IMR-90 (cell line): ENCODE measurements around the gene DHX40. TPM values are rescaled to one million over a fixed set of nuclear protein-coding genes. Genes with fewer than 3 reads are reported as not detected.

Source experiments
- ATAC-seq: fragments of 200-7000 bp; cut with Tn5 transposase; 2 replicates; pipeline ENCODE4 v1.9.1; 2020; ENCODE audit warnings: low read depth, mild to moderate bottlenecking, moderate library complexity
- BruUV-seq: library from RNA; stranded (reverse); fragments of 400-500 nt; replicated peaks from 2 replicates; lab custom pipeline; 2021; lab: Mats Ljungman, UMichigan
- CTCF ChIA-PET: fragments of 300-600 bp; formaldehyde crosslinking; extraction: SDS; loops from one replicate; lab custom pipeline; 2021; ENCODE audit warnings: antibody characterized with exemption; lab: Yijun Ruan, JAX
- POLR2A ChIA-PET: fragments of 300-600 bp; sonication (Branson Sonifier 250); formaldehyde crosslinking; loops from one replicate; lab custom pipeline; 2022; ENCODE audit warnings: antibody characterized with exemption; ENCODE audit not compliant: unreplicated experiment; lab: Charles Lee
- DNase-seq: peaks from one replicate; pipeline ENCODE4 v3.0.0; 2013
- H2AFZ ChIP-seq: replicated peaks from 2 replicates; pipeline ENCODE3; 2013; ENCODE audit warnings: low read length, mild to moderate bottlenecking; ENCODE audit not compliant: poor library complexity
- H2AK5ac ChIP-seq: 2 replicates; pipeline ENCODE4 v1.6.1; 2013; ENCODE audit warnings: low read depth, low read length, inconsistent platforms
- H2AK9ac ChIP-seq: replicated peaks from 2 replicates; pipeline ENCODE3; 2013; ENCODE audit warnings: mild to moderate bottlenecking, low read depth, low read length, moderate library complexity; ENCODE audit not compliant: poor library complexity
- H2BK120ac ChIP-seq: 2 replicates; pipeline ENCODE4 v1.6.1; 2013; ENCODE audit warnings: low read depth, low read length, inconsistent platforms
- H2BK15ac ChIP-seq: 3 replicates; pipeline ENCODE4 v1.6.1; 2013; ENCODE audit warnings: low read depth, low read length, inconsistent platforms
- H2BK20ac ChIP-seq: 2 replicates; pipeline ENCODE4 v1.6.1; 2013; ENCODE audit warnings: low read depth, mild to moderate bottlenecking, inconsistent platforms, low read length, moderate library complexity
- H2BK5ac ChIP-seq: 2 replicates; pipeline ENCODE4 v1.6.1; 2013; ENCODE audit warnings: mild to moderate bottlenecking, low read depth, low read length, inconsistent platforms; ENCODE audit not compliant: poor library complexity, severe bottlenecking
- H3K14ac ChIP-seq: replicated peaks from 2 replicates; pipeline ENCODE4 v1.6.1; 2013; ENCODE audit warnings: low read depth, low read length, inconsistent platforms
- H3K18ac ChIP-seq: 2 replicates; pipeline ENCODE4 v1.6.1; 2013; ENCODE audit warnings: low read depth, low read length, control low read depth
- H3K23ac ChIP-seq: 2 replicates; pipeline ENCODE4 v1.6.1; 2013; ENCODE audit warnings: low read depth, low read length, inconsistent platforms
- H3K27ac ChIP-seq: 2 replicates; pipeline ENCODE4 v1.5.1; 2013; ENCODE audit warnings: mild to moderate bottlenecking, control low read depth, low read length; ENCODE audit not compliant: insufficient read depth
- H3K27me3 ChIP-seq: 2 replicates; pipeline ENCODE4 v1.6.1; 2013; ENCODE audit warnings: low read length; ENCODE audit not compliant: control insufficient read depth, insufficient read depth
- H3K36me3 ChIP-seq: 2 replicates; pipeline ENCODE4 v1.6.1; 2013; ENCODE audit warnings: low read length, mixed read lengths; ENCODE audit not compliant: control insufficient read depth, insufficient read depth
- H3K4ac ChIP-seq: 2 replicates; pipeline ENCODE4 v1.6.1; 2013; ENCODE audit warnings: low read depth, low read length, inconsistent platforms
- H3K4me1 ChIP-seq: 2 replicates; pipeline ENCODE4 v1.6.1; 2013; ENCODE audit warnings: low read length, mixed read lengths; ENCODE audit not compliant: control insufficient read depth, insufficient read depth
- H3K4me2 ChIP-seq: 2 replicates; pipeline ENCODE4 v1.6.1; 2013; ENCODE audit warnings: low read depth, mild to moderate bottlenecking, control low read depth, low read length, moderate library complexity
- H3K4me3 ChIP-seq: 2 replicates; pipeline ENCODE4 v1.5.1; 2013; ENCODE audit warnings: low read depth, mild to moderate bottlenecking, control low read depth, low read length, moderate library complexity; ENCODE audit not compliant: insufficient read depth
- H3K56ac ChIP-seq: 2 replicates; pipeline ENCODE4 v1.6.1; 2013; ENCODE audit warnings: low read length, inconsistent platforms; ENCODE audit not compliant: insufficient read depth; ENCODE audit errors: extremely low read depth
- H3K79me1 ChIP-seq, 2 experiments: 2 replicates each; pipeline ENCODE4 v1.6.1; 2013; ENCODE audit warnings: low read length in 2 of 2, inconsistent platforms in 1 of 2, low read depth in 1 of 2
- H3K9ac ChIP-seq: 2 replicates; pipeline ENCODE4 v1.6.1; 2013; ENCODE audit warnings: low read depth, low read length, control low read depth
- H3K9me1 ChIP-seq: 2 replicates; pipeline ENCODE4 v1.6.1; 2013; ENCODE audit warnings: low read length, inconsistent platforms; ENCODE audit not compliant: insufficient read depth
- H3K9me3 ChIP-seq: 2 replicates; pipeline ENCODE4 v1.6.1; 2013; ENCODE audit warnings: low read length; ENCODE audit not compliant: control insufficient read depth, insufficient read depth
- H4K20me1 ChIP-seq: 2 replicates; pipeline ENCODE4 v1.6.1; 2013; ENCODE audit warnings: low read length, inconsistent platforms; ENCODE audit not compliant: insufficient read depth
- H4K5ac ChIP-seq: 2 replicates; pipeline ENCODE4 v1.6.1; 2013; ENCODE audit warnings: mild to moderate bottlenecking, low read depth, low read length, control low read depth
- H4K8ac ChIP-seq, 2 experiments: 2 replicates each; pipeline ENCODE4 v1.6.1; 2013; ENCODE audit warnings: low read depth in 2 of 2, low read length in 2 of 2, control low read depth in 1 of 2, inconsistent platforms in 1 of 2
- H4K91ac ChIP-seq: 2 replicates; pipeline ENCODE4 v1.6.1; 2013; ENCODE audit warnings: low read depth, low read length, inconsistent platforms; ENCODE audit not compliant: insufficient read depth
- CTCF ChIP-seq: conservative IDR thresholded peaks from 2 replicates; pipeline ENCODE4 v1.5.1; 2012; ENCODE audit warnings: mild to moderate bottlenecking, low read depth, low read length, improper control_type of control experiment
- NFE2L2 ChIP-seq: fragments of 150-350 bp; IDR thresholded peaks from 2 replicates; pipeline ENCODE4 v1.6.1; 2016; ENCODE audit warnings: low read depth, mild to moderate bottlenecking, low read length
- RAD21 ChIP-seq: IDR thresholded peaks from 2 replicates; pipeline ENCODE4 v1.6.1; 2012; ENCODE audit warnings: low read length, improper control_type of control experiment
- RCOR1 ChIP-seq: IDR thresholded peaks from 2 replicates; pipeline ENCODE4 v1.6.1; 2012; ENCODE audit warnings: mild to moderate bottlenecking, low read length, improper control_type of control experiment; ENCODE audit not compliant: insufficient replicate concordance
- dilution Hi-C: fragments of 300-500 bp; cut with HindIII; formaldehyde crosslinking; loops from one replicate; pipeline ENCODE4 v1.14.3; 2018; ENCODE audit warnings: low sequenced_read_pairs; ENCODE audit not compliant: unreplicated experiment
- in situ Hi-C: fragments of 300-500 bp; cut with MboI; formaldehyde crosslinking; loops from 3 replicates; pipeline ENCODE4 v1.14.3; 2019; ENCODE audit warnings: low sequenced_read_pairs, inconsistent platforms, mixed read lengths
- intact Hi-C: fragments of 100-400 bp; cut with micrococcal nuclease; formaldehyde crosslinking; loops from 2 replicates; pipeline ENCODE4 v1.10.0; 2022
- polyA plus RNA-seq, 3 experiments: library from polyadenylated mRNA; depleted of rRNA; stranded (reverse); fragments of >200 nt; gene quantifications; 2 replicates each; pipeline ENCODE4 v1.2.3, GENCODE V29; 2012; ENCODE audit warnings: low replicate concordance in 1 of 3
- total RNA-seq: library from RNA; depleted of rRNA; stranded (reverse); fragments of >200 nt; gene quantifications from 2 replicates; pipeline ENCODE4 v1.2.3, GENCODE V29; 2012

DHX40 gene
- total and polyA plus RNA-seq, 2 of the 4 experiments (the other 2 are of a cell fraction) = 17.4 to 44.4 TPM

- Histone ChIP-seq H3K79me1 (no peaks in the 10 kb centered on the region), H3K4ac (no peak overlapping the region), H2AFZ (no peak overlapping the region), H3K4me1 (no peaks in the 10 kb centered on the region), H4K91ac (no peak overlapping the region), H3K9me3 (no peaks in the 10 kb centered on the region), H3K9me1 (no peaks in the 10 kb centered on the region), H4K5ac (no peak overlapping the region), H2AK5ac (no peak overlapping the region), H4K20me1 (no peaks in the 10 kb centered on the region), H2BK5ac (no peak overlapping the region), H3K27me3 (peaks cover 4% of the 10 kb centered on the region), H2BK15ac (no peak overlapping the region), H3K4me3 (no peak overlapping the region), H2AK9ac (no peak overlapping the region), H4K8ac (no peak overlapping the region), H2BK20ac (no peak overlapping the region), H3K27ac (no peak overlapping the region), H3K9ac (no peak overlapping the region), H3K4me2 (no peak overlapping the region), H3K56ac (no peak overlapping the region), H3K23ac (no peak overlapping the region), H3K14ac (no peak overlapping the region), H3K36me3 (no peaks in the 10 kb centered on the region), H2BK120ac (no peak overlapping the region), H3K18ac (no peak overlapping the region)
- BruUV-seq = no TSS peak
- ChIA-PET POLR2A (no interaction called here), CTCF (interaction anchor here (0.6 to 1.4 kb wide), 4 partner anchors 11 to 115 kb away, joined by 3 to 6 read pairs (median 6); no protein-coding TSS in a partner anchor)
- in situ Hi-C loops = no loop called here
- ATAC-seq = no peak
- dilution Hi-C loops = no loop called here
- intact Hi-C loops = loop anchor here (1.0 to 5.0 kb wide), 2 partner anchors 37 to 248 kb away; no protein-coding TSS in a partner anchor
- peak; percentile 7 for DNase-seq
- no peak for TF ChIP-seq RCOR1
- peak; percentile 33; the same call in 1 of the 2 replicates for TF ChIP-seq RAD21
- no peak for TF ChIP-seq NFE2L2
- TF ChIP-seq CTCF = peak; percentile 42
Observed at GRCh38 chr17:59558953-59559352, 6.5 kb upstream of the DHX40 start.
